Lower leg skin (tissue), 4 donors: ENCODE data around the gene SH3RF2. TPM values are rescaled to one million over a fixed set of nuclear protein-coding genes. Genes with fewer than 3 reads are reported as not detected.

Source experiments
- DNase-seq, 2 donors: peaks; one replicate each; pipeline ENCODE4 v3.0.0-alpha.2; 2019; ENCODE audit warnings: low spot score in 2 of 2
- H3K4me3 ChIP-seq: fragments of 200-600 bp; sonication (generic); 2 replicates; pipeline ENCODE4 v1.5.1; 2017; ENCODE audit warnings: mild to moderate bottlenecking, low read depth; ENCODE audit not compliant: poor library complexity, severe bottlenecking
- CTCF ChIP-seq, 3 donors: fragments of 450-650 bp; IDR thresholded peaks; one replicate each; pipeline ENCODE4 v1.5.1; 2016; ENCODE audit warnings: antibody characterized with exemption in 3 of 3, mild to moderate bottlenecking in 3 of 3, moderate library complexity in 2 of 3
- POLR2A ChIP-seq, 2 donors: fragments of 450-650 bp; IDR thresholded peaks; one replicate each; pipeline ENCODE4 v1.6.1; 2016 to 2017; ENCODE audit warnings: antibody characterized with exemption in 2 of 2, mild to moderate bottlenecking in 1 of 2, moderate library complexity in 1 of 2
- WGBS, 2 donors: methylation state at CpG; one replicate each; pipeline ENCODE4 v1.1.5; 2018; 5-methylcytosine and 5-hydroxymethylcytosine counted together
- intact Hi-C: fragments of 100-400 bp; cut with DNase I; formaldehyde crosslinking; loops from one replicate; pipeline ENCODE4 v1.15.0; 2023; ENCODE audit warnings: low total_unique reads
- total RNA-seq, 4 donors: library from RNA; depleted of rRNA; stranded (reverse); fragments of >200 nt; gene quantifications; one replicate each; pipeline ENCODE4 v1.1.0, GENCODE V29; 2016

The SH3RF2 gene
- total RNA-seq, 4 donors from 2014 or later: 109 to 169 (median 121) TPM

DNA sequence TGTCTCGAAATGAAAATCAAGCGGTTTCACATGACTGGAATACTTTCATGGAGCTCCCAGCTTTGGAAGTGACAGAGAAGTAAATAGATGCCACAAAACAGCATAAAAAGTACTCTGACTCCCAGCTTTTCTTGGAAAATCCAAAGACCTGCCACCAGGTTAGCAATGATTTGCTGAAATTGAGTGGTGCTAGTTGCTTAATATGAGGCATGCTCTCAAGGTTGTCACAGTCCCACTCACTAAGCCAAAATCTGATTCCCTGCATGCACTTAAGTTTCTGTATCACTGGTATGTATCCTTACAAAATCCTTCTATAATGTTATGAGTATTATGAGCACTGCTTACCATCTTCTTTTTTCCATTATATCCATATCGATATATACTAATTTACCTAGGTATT is 13.0 kb upstream of the SH3RF2 start:
- no peak for TF ChIP-seq CTCF (IDR thresholded peaks at IDR 0.05)
- intact Hi-C loops: no loop called here
- 97 to 100% methylated on average over 3 of the region's 3 CpGs for WGBS, 2 donors
- H3K4me3 ChIP-seq: no peak overlapping the region
- DNase-seq: no peak

DNA sequence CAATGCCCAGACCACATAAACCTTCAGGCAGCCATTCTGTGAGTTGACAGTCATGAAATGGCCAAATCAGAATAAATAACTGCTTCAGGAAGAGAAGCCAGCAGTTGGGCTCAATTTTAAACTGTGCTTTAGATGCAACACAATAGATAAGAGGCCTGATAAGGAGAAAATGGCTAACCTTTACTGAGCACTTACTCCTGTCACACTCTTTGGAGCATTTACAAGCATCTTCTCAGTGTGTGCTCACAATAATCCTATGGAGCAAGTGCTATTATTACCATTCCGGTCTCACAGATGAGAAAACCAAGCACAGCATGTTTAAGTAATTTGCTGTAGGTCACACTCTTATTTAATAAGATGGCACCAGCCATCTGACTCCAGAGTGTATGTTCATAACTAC is 11.5 kb upstream of the SH3RF2 start:
- no peak overlapping the region for H3K4me3 ChIP-seq
- intact Hi-C loops: no loop called here
- DNase-seq: no peak
- 74 to 90% methylated on average over 1 of the region's 1 CpG for WGBS, 2 donors
- TF ChIP-seq CTCF (IDR thresholded peaks at IDR 0.05) (no peak), POLR2A (IDR thresholded peaks at IDR 0.05) (no peak)

- no peak overlapping the region for H3K4me3 ChIP-seq
- intact Hi-C loops: no loop called here
- WGBS, 2 donors: 0 to 13% methylated on average over 1 of the region's 1 CpG
- no peak for DNase-seq
- TF ChIP-seq POLR2A (IDR thresholded peaks at IDR 0.05) (no peak), CTCF (IDR thresholded peaks at IDR 0.05) (no peak)
These were observed 11.0 kb upstream of the SH3RF2 start for GRCh38 chr5:145925353-145925752.

DNA sequence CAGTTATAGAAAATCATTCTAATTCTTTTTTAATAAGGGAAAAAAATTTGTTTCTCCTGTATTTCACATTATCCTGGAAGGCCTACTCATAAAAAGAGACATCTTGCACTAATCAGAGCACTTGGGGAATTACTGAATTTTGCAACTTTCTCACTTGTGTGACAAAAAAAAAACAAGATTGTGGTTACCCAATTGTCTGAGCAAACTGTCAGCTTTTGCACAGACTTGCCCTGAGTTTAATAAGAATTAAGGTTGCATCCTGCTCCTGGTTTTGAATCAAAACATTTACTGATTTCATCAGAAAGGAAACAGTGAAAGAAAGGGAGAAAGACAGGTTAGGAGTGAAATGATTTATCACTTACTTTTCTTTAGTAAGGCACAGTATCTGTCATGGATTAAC is 10.6 kb upstream of the SH3RF2 start:
- TF ChIP-seq POLR2A (IDR thresholded peaks at IDR 0.05) (no peak), CTCF (IDR thresholded peaks at IDR 0.05) (no peak)
- H3K4me3 ChIP-seq: no peak overlapping the region
- DNase-seq: no peak
- intact Hi-C loops: no loop called here

DNA sequence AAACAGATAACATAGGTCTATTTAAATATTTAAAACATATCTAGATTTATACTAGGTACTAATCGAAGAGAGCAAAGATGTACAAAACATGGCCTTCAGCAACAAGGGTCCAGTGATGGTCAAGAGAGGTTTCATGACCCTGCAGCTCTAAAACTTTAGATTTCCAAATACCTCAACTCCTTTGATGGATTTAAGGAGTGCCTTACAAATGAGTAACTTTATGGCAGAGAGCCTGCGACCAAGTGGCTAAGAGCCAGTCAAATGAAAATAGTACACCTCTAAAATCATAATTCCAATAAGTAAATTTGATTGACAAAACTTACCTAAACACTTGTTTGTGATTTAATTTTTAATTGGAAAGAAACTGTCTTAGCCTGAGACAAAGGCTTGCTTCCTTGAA is 4.7 kb upstream of the SH3RF2 start:
- TF ChIP-seq CTCF (IDR thresholded peaks at IDR 0.05) (no peak), POLR2A (IDR thresholded peaks at IDR 0.05) (no peak)
- H3K4me3 ChIP-seq: no peak overlapping the region
- WGBS, 2 donors: 44 to 48% methylated on average over 2 of the region's 2 CpGs
- intact Hi-C loops: no loop called here
- DNase-seq: no peak

DNA sequence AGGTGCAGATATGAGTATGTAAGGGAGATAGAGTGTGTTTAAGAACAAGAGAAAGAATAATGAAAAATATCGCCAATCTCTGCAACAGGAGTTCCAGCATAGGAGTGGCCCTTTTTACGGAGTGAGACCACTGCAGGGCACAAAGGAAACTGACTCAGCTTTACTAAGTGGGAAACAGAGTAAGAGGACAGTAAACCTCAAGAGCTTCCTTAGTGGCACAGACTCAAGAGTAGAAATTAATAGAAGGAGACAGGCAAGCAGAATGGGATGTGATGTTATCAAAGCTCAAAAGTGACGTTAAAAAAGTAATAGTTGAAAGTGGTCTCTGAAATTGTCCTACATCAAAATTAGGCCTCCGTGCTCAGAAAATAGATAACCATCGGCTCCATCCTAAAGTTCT is 2.1 kb upstream of the SH3RF2 start:
- 72% methylated on average over 5 of the region's 5 CpGs for WGBS, 2 donors
- TF ChIP-seq CTCF (IDR thresholded peaks at IDR 0.05) (no peak), POLR2A (IDR thresholded peaks at IDR 0.05) (no peak)
- DNase-seq: no peak
- intact Hi-C loops: no loop called here
- no peak overlapping the region for H3K4me3 ChIP-seq
